Stimulated activated CD8-positive, alpha-beta memory T cell treated with anti-CD3 and anti-CD28 coated beads, Interleukin-2, amount 100 ng/mL, for 1 hour (primary cell): ENCODE data around the gene SOX9.

Experiments
- DNase-seq, 2 donors: peaks; one replicate each; pipeline ENCODE4 v3.0.0-alpha.2; 2020; ENCODE audit warnings: low read depth in 2 of 2

The SOX9 gene

GRCh38 chr17:72120642-72121163 lies at the start of gene SOX9:
Gene SOX9, plus strand, starts transcription at chr17:72121020. Its CDS starts 372 bp downstream, at chr17:72121392.
- DNase-seq = no peak

GRCh38 chr17:72071330-72071729 lies 49.5 kb upstream of the SOX9 start:
- no peak for DNase-seq

GRCh38 chr17:72075995-72076677 lies 44.7 kb upstream of the SOX9 start:
- DNase-seq = no peak

- no peak for DNase-seq
Measured at GRCh38 chr17:72076678-72077030, 44.2 kb upstream of the SOX9 start.

- no peak for DNase-seq
Measured at GRCh38 chr17:72077326-72077960, 43.4 kb upstream of the SOX9 start.

- no peak for DNase-seq
Measured at GRCh38 chr17:72079700-72080099, 41.1 kb upstream of the SOX9 start.

- DNase-seq = no peak
Measured at GRCh38 chr17:72087876-72088275, 32.9 kb upstream of the SOX9 start.

- DNase-seq = no peak
Measured at GRCh38 chr17:72089453-72089987, 31.3 kb upstream of the SOX9 start.

- no peak for DNase-seq
Measured at GRCh38 chr17:72090108-72090507, 30.7 kb upstream of the SOX9 start.

- no peak for DNase-seq
Measured at GRCh38 chr17:72092710-72093322, 28.0 kb upstream of the SOX9 start.

GRCh38 chr17:72093707-72094106 lies 27.1 kb upstream of the SOX9 start:
- no peak for DNase-seq

- no peak for DNase-seq
Measured at GRCh38 chr17:72095316-72095715, 25.5 kb upstream of the SOX9 start.

GRCh38 chr17:72097144-72097543 lies 23.7 kb upstream of the SOX9 start:
- DNase-seq = no peak

- DNase-seq = no peak
Measured at GRCh38 chr17:72099919-72100318, 20.9 kb upstream of the SOX9 start.

GRCh38 chr17:72100470-72100869 lies 20.4 kb upstream of the SOX9 start:
- DNase-seq = no peak

- DNase-seq = no peak
Measured at GRCh38 chr17:72101526-72101925, 19.3 kb upstream of the SOX9 start.

- DNase-seq = no peak
Measured at GRCh38 chr17:72102366-72102765, 18.5 kb upstream of the SOX9 start.

GRCh38 chr17:72104164-72104862 lies 16.5 kb upstream of the SOX9 start:
- DNase-seq = no peak

GRCh38 chr17:72104863-72105234 lies 16.0 kb upstream of the SOX9 start:
- DNase-seq = no peak

- DNase-seq = no peak
Measured at GRCh38 chr17:72107100-72107499, 13.7 kb upstream of the SOX9 start.

- DNase-seq = no peak
Measured at GRCh38 chr17:72110231-72110941, 10.4 kb upstream of the SOX9 start.

- DNase-seq = no peak
Measured at GRCh38 chr17:72110942-72111318, 9.9 kb upstream of the SOX9 start.
